Kidney epithelial cell (primary cell): ENCODE data around the gene MYADML2. TPM values are rescaled to one million over a fixed set of nuclear protein-coding genes. Genes with fewer than 3 reads are reported as not detected.

Experiments used
- DNase-seq: peaks from one replicate; pipeline ENCODE4 v3.0.0-alpha.2; 2010; ENCODE audit warnings: low read depth
- H3K27me3 ChIP-seq: 2 replicates; pipeline ENCODE4 v1.6.0; 2011; ENCODE audit warnings: low read length; ENCODE audit not compliant: control insufficient read depth, insufficient read depth
- H3K36me3 ChIP-seq: 2 replicates; pipeline ENCODE4 v1.5.1; 2011; ENCODE audit warnings: low read length; ENCODE audit not compliant: control insufficient read depth, insufficient read depth
- H3K4me3 ChIP-seq: 2 replicates; pipeline ENCODE4 v1.5.1; 2011; ENCODE audit warnings: low read depth, mild to moderate bottlenecking, control low read depth, low read length
- total RNA-seq: library from RNA; depleted of rRNA; stranded (reverse); fragments of >200 nt; gene quantifications from 2 replicates; pipeline ENCODE4 v1.2.3, GENCODE V29; 2015
- TF ChIP-seq, protein P1 (sequence below): IDR thresholded peaks from 2 replicates; pipeline ENCODE4 v1.5.1; 2011; ENCODE audit warnings: mild to moderate bottlenecking, moderate library complexity, low read length, control low read depth, inconsistent platforms; ENCODE audit not compliant: insufficient read depth, poor library complexity, severe bottlenecking

Gene MYADML2
- total RNA-seq, 1 donor from 2014 or later, result not detected

DNA sequence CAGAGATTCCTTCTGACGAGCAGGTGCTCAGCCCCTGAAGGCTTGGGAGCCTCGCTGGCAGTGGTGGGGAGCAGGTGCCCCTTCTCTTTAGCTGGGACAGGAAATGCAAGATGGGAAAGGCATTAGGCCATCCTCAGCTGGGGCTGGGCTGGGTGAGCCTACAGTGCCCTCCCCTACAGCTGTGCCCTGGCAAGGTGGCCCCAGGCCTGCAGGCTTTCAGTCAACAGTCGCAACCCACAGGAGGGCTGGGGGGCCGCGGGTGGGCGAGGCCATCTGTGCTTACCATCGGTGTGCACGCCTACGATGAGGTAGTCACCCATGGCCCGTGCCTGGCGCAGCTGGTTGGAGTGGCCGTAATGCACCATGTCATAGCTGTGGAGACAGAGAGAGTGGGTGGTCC lies 37.8 kb downstream of the MYADML2 start:
- H3K4me3 ChIP-seq, result no peak overlapping the region
- no peak for DNase-seq
- TF ChIP-seq, protein P1, sequence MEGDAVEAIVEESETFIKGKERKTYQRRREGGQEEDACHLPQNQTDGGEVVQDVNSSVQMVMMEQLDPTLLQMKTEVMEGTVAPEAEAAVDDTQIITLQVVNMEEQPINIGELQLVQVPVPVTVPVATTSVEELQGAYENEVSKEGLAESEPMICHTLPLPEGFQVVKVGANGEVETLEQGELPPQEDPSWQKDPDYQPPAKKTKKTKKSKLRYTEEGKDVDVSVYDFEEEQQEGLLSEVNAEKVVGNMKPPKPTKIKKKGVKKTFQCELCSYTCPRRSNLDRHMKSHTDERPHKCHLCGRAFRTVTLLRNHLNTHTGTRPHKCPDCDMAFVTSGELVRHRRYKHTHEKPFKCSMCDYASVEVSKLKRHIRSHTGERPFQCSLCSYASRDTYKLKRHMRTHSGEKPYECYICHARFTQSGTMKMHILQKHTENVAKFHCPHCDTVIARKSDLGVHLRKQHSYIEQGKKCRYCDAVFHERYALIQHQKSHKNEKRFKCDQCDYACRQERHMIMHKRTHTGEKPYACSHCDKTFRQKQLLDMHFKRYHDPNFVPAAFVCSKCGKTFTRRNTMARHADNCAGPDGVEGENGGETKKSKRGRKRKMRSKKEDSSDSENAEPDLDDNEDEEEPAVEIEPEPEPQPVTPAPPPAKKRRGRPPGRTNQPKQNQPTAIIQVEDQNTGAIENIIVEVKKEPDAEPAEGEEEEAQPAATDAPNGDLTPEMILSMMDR, result no peak
- H3K27me3 ChIP-seq, result no peaks in the 10 kb centered on the region
- H3K36me3 ChIP-seq, result peaks cover 3% of the 10 kb centered on the region

DNA sequence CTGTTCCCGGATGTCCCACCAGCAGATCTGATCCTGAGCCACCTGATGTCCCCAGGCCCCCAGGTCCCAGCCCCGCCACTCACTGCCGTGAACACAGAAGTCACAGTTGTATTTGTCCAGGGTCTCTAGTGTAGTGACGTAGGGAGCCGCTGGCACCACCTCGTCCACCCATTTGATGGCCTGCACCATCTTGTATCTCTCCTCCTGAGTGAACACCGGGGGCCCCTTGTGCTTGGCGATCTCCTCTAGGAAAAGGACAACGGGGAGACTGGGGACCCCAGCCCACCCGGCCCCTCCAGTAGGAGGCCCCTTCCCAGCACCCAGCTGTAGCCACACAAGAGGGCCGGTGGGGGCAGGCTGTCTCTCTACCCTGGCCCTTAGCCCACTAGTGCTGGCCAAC lies 38.2 kb downstream of the MYADML2 start:
- DNase-seq, result no peak
- Histone ChIP-seq H3K27me3 (no peaks in the 10 kb centered on the region), H3K36me3 (peaks cover 1% of the 10 kb centered on the region), H3K4me3 (no peak overlapping the region)
- TF ChIP-seq, protein P1, result no peak

DNA sequence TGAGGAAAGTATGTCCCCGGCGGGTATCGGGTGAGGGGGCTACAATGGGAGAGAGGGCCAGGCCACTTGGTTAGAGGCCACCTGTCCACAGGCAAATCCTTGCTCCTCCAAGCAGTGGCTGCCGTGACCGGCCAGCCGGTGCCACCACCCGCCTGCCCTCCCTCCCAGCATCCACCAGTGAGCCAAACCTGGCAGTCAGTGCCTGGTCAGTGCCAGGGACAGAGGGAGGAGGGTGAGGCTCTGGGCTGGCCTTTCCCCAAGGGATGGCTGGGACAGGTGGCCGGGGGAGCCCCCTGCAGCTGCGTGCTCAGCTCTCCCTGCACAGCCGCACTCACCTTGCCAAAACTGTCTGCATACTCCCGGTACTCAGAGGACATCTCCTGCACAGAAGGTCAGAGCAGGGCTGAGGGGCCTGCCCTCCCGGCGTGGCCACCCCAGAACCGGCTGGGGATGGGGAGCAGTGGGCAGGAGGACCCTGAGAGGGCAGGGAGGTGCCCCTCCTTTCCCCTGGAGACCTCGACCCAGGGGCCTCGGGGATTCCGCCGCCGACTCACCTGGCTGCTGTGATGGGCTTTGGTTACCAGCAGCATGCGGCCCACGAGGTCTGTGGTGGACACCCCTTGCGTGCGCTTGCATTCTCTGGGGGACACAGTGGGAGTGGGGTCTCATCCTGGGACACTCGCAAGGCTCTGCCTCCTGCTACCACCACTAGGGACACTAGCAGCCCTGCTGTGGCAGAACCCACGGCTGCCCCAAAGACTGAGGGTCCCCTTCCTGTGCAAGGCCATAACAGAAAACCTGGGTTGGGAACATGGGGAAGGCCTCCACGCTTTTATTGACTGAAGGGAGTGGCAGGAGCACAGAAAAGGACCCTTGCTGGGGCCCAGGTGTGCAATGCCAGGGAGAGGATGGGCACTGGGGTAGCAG lies 39.6 kb downstream of the MYADML2 start:
- Histone ChIP-seq H3K4me3 (no peak overlapping the region), H3K36me3 (no peaks in the 10 kb centered on the region), H3K27me3 (peaks cover 4% of the 10 kb centered on the region)
- DNase-seq, result no peak
- TF ChIP-seq, protein P1, result no peak

DNA sequence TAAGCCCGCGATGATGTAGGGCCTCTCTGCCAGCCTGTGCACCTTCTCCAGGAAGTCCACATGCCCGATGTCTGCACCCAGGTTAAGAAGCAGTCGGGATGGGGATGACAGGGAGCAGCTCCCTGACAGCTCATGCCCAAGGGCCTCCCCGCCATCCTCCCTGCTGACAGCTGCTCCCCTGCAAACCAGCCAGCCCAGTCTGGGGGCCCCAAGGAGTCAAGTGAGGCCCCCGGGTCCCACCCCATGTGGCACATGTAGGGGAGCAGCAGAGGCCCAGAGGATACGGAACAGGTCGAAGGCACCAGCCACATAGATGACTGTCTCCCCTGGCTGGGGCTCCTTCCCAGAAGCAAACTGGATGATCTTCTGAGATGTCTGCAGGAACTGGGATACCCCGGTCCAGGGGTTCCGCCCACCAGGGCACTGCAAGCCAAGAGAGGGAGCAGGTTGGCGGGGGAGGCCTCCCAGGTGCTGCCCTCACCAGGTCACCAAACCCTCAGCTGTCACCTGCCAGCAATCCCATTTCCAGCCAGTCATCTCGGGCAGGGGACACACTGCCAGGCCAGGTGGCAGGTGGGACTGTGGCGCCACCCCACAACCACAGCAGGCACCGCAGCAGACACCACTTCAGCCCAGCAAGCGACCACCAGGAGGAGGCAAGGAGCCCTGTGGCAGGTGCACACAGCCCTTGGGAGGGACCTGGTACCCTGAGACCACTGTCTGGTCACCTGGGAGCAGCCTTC lies 40.4 kb downstream of the MYADML2 start:
- TF ChIP-seq, protein P1, result peak; percentile 42
- H3K4me3 ChIP-seq, result no peak overlapping the region
- peaks cover 9% of the 10 kb centered on the region for H3K27me3 ChIP-seq
- no peaks in the 10 kb centered on the region for H3K36me3 ChIP-seq
- no peak for DNase-seq

DNA sequence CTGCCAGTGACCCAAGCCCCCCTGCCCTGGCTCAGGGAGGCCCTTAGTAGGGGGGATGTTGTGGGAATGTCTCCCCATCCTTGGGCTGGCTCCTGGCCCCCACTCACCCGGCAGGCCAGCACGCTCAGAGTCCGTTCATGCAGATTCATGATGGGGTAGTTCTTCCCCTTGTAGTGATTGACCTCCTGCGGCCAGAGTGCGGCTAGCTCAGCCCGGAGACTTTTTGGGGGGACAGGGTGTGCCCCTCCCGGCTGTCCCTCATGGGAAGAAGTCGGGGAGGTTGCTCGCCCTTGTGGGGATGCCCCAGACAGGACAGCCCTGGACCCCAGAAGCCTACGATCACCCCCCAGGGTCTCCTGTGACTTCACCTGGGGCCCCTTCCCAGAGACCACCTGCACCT lies 41.0 kb downstream of the MYADML2 start:
- TF ChIP-seq, protein P1, result no peak
- Histone ChIP-seq H3K27me3 (peaks cover 13% of the 10 kb centered on the region), H3K4me3 (no peak overlapping the region), H3K36me3 (no peaks in the 10 kb centered on the region)
- DNase-seq, result no peak
